GM12891 (cell line): ENCODE results near the gene IRF8.

Experiments used
- POLR2A ChIP-seq: IDR thresholded peaks from 2 replicates; pipeline ENCODE4 v1.6.1; 2011; ENCODE audit warnings: low read depth, low read length, control low read depth
- POLR2AphosphoS5 ChIP-seq: IDR thresholded peaks from 2 replicates; pipeline ENCODE4 v1.6.1; 2011; ENCODE audit warnings: low read depth, low read length, control low read depth
- POU2F2 ChIP-seq: IDR thresholded peaks from 2 replicates; pipeline ENCODE4 v1.6.1; 2011; ENCODE audit warnings: low read depth, mild to moderate bottlenecking, control low read depth, low read length, moderate library complexity
- SPI1 ChIP-seq: IDR thresholded peaks from 2 replicates; pipeline ENCODE4 v1.6.1; 2011; ENCODE audit warnings: low read depth, low read length, control low read depth
- TAF1 ChIP-seq: IDR thresholded peaks from 2 replicates; pipeline ENCODE4 v1.6.1; 2011; ENCODE audit warnings: low read depth, low read length, control low read depth

DNA sequence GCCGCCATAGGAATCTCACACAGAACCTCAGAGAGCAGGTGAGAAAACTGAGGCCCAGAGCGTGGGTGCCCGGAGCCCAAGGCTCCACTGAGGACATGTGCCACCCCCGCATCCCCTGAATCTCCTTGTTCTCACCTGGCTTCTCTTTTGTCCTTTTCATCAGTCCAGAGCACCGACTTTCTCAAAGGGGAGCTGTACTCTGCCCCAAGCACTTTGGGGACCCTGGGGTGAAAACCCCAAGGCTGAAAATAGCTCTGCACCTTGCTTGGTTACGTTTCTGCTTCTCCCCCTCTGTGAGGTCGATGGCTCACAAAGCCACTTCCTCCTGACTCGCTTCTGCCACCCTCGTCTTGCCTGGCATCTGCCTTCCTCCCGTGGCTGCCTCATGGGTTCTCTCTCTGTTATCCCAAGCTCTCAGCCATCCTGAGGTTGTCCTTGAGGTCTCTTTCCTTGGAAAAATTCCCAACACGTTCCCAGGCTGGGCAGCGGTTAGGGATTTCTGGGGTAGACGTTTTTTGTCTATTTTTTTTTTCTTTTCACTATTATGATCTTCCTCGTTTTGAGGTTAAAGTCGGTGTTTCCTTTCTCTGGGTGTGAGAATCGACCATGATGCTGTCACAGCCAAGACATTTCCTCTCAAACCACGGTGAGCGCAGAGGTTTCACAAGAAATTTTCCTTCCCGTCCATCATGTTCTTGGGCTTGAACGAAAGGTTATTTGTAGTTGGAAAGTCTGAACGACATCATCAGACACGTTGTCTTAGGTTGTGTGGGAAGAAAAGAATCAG, 37.2 kb downstream of the IRF8 start:
- TF ChIP-seq POLR2A (no peak), POLR2AphosphoS5 (peak; percentile 65), TAF1 (0 out of 2 replicates have a peak, but pooled peaks have one; percentile 31), POU2F2 (peak; percentile 49; the same call in 1 of the 2 replicates), SPI1 (peak; percentile 89)
